HTERT RPE-1 (cell line): ENCODE measurements around the gene CAPN2.

Experiments used
- in situ Hi-C: fragments of 300-500 bp; cut with MboI; formaldehyde crosslinking; loops from 4 replicates; pipeline ENCODE4 v1.14.3; 2020; ENCODE audit warnings: low sequenced_read_pairs

CAPN2 gene

GRCh38 chr1:223824712-223825111, 112.4 kb downstream of the CAPN2 start:
- in situ Hi-C loops = no loop called here
